Stimulated activated CD4-positive, alpha-beta T cell treated with anti-CD3 and anti-CD28 coated beads, Interleukin-12 subunit alpha, Interleukin-12 subunit beta, amount 100 ng/mL, for 24 hours (primary cell): ENCODE measurements around the gene MYH13.

Source experiments
- DNase-seq, 2 experiments: peaks; one replicate each; pipeline ENCODE4 v3.0.0-alpha.2; 2020; ENCODE audit warnings: low read depth in 2 of 2

Gene MYH13

DNA sequence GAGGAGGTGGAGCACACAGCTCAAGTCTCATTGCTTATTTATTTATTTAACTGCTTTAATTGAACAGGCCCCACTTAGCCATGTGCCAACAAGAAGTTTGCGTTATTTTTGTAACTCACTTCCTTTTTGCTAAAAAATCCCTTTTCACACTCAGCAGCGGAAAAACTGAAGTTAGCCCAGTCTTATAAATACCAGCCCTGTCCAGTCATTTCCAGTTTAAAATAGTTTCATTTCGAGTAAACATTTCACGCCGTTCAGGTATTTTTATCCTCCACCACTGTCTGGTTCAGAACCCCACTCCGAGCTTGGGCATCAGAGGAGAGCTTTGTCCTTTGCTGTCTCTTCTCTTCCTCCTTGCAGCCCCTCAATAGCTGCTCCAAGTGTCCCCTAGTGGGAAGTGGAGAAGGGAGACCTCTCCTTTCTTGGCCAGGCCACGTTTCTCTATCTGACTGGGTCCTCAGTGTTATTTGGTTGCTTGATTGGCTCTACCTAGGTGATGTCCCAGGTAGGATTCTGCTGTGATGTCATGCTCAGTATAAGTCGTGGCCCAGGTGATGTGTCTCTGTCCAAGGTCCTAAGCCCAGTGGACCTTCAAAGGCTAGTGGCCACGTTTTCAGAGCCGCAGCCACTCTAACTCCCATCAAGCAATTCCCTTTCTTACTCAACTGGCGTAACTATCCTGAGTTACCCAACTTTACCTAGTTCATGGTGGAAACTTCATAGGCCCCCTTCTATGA lies 121.4 kb downstream of the MYH13 start:
- DNase-seq: no peak
